GM23338 (cell line): ENCODE results near the gene KLF9. TPM values are rescaled to one million over a fixed set of nuclear protein-coding genes. Genes with fewer than 3 reads are reported as not detected.

ENCODE experiments used
- ATAC-seq: fragments of 200-7000 bp; cut with Tn5 transposase; 3 replicates; pipeline ENCODE4 v1.9.1; 2020
- DNase-seq: peaks from one replicate; pipeline ENCODE4 v3.0.0-alpha.2; 2015; ENCODE audit warnings: low spot score
- H2AFZ ChIP-seq: fragments of 200-600 bp; sonication (generic); 2 replicates; pipeline ENCODE4 v1.8.0; 2016; ENCODE audit warnings: antibody characterized with exemption, mild to moderate bottlenecking, moderate library complexity
- H3F3A ChIP-seq: fragments of 200-600 bp; sonication (generic); replicated peaks from 2 replicates; pipeline ENCODE4 v1.8.0; 2017; ENCODE audit warnings: antibody characterized with exemption, mixed run types, low read depth
- H3K27ac ChIP-seq: fragments of 200-600 bp; sonication (generic); 2 replicates; pipeline ENCODE4 v1.6.1; 2016; ENCODE audit warnings: low read depth
- H3K27me3 ChIP-seq: fragments of 200-600 bp; sonication (generic); 2 replicates; pipeline ENCODE4 v1.8.0; 2016; ENCODE audit warnings: mild to moderate bottlenecking, mixed run types, moderate library complexity; ENCODE audit not compliant: insufficient read depth
- H3K36me3 ChIP-seq: fragments of 200-600 bp; sonication (generic); 2 replicates; pipeline ENCODE4 v1.8.0; 2016; ENCODE audit warnings: mild to moderate bottlenecking; ENCODE audit not compliant: insufficient read depth
- H3K4me1 ChIP-seq: fragments of 200-600 bp; sonication (generic); 2 replicates; pipeline ENCODE4 v1.8.0; 2016; ENCODE audit warnings: mild to moderate bottlenecking, moderate library complexity; ENCODE audit not compliant: insufficient read depth
- H3K4me2 ChIP-seq: fragments of 200-600 bp; sonication (generic); 2 replicates; pipeline ENCODE4 v1.7.1; 2017; ENCODE audit warnings: mixed run types
- H3K4me3 ChIP-seq: fragments of 200-600 bp; sonication (generic); 2 replicates; pipeline ENCODE4 v1.6.1; 2016; ENCODE audit warnings: mixed run types
- H3K79me2 ChIP-seq: fragments of 200-600 bp; sonication (generic); replicated peaks from 2 replicates; pipeline ENCODE4 v1.8.0; 2017; ENCODE audit warnings: mild to moderate bottlenecking; ENCODE audit not compliant: insufficient read depth
- H3K9me2 ChIP-seq: fragments of 200-600 bp; sonication (generic); 2 replicates; pipeline ENCODE4 v1.8.0; 2017; ENCODE audit not compliant: insufficient read depth
- H4K20me1 ChIP-seq: fragments of 200-600 bp; sonication (generic); replicated peaks from 2 replicates; pipeline ENCODE4 v1.8.0; 2017; ENCODE audit warnings: mild to moderate bottlenecking; ENCODE audit not compliant: insufficient read depth
- H3K27ac Mint-ChIP-seq: 2 replicates; pipeline ENCODE4 v1.8.0; 2020; ENCODE audit warnings: inconsistent platforms, mild to moderate bottlenecking, moderate library complexity, mixed read lengths
- H3K27me3 Mint-ChIP-seq: 3 replicates; pipeline ENCODE4 v1.8.0; 2022; ENCODE audit warnings: low read depth, mild to moderate bottlenecking, moderate library complexity, mixed read lengths, inconsistent platforms; ENCODE audit not compliant: insufficient read depth, poor library complexity
- H3K36me3 Mint-ChIP-seq: 3 replicates; pipeline ENCODE4 v1.8.0; 2021; ENCODE audit warnings: low read depth, mild to moderate bottlenecking, inconsistent platforms, moderate library complexity, mixed read lengths
- H3K4me1 Mint-ChIP-seq: 3 replicates; pipeline ENCODE4 v1.8.0; 2020; ENCODE audit warnings: mild to moderate bottlenecking, inconsistent platforms, mixed read lengths
- H3K4me3 Mint-ChIP-seq: 3 replicates; pipeline ENCODE4 v1.8.0; 2021; ENCODE audit warnings: moderate library complexity, mild to moderate bottlenecking, inconsistent platforms, mixed read lengths
- H3K9me3 Mint-ChIP-seq: 3 replicates; pipeline ENCODE4 v1.8.0; 2020; ENCODE audit warnings: moderate library complexity, mild to moderate bottlenecking, inconsistent platforms, mixed read lengths
- EZH2 ChIP-seq: fragments of 200-600 bp; sonication (generic); IDR thresholded peaks from one replicate; pipeline ENCODE4 v1.8.0; 2017; ENCODE audit warnings: antibody characterized with exemption, mild to moderate bottlenecking, low read depth; ENCODE audit not compliant: unreplicated experiment
- JUNB ChIP-seq: IDR thresholded peaks from one replicate; pipeline ENCODE4 v1.6.1; 2016; ENCODE audit warnings: antibody characterized with exemption; ENCODE audit not compliant: unreplicated experiment
- POLR2AphosphoS5 ChIP-seq: IDR thresholded peaks from 2 replicates; pipeline ENCODE4 v1.6.1; 2016; ENCODE audit warnings: antibody characterized with exemption, low read depth
- ZNF331 ChIP-seq: fragments of 250-450 bp; sonication (Bioruptor Pico); IDR thresholded peaks from 2 replicates; pipeline ENCODE4 v1.5.0; 2020; ENCODE audit warnings: low read depth, mild to moderate bottlenecking, moderate library complexity
- ZNF462 ChIP-seq: fragments of 250-450 bp; sonication (Bioruptor Pico); IDR thresholded peaks from 2 replicates; pipeline ENCODE4 v1.5.0; 2020; ENCODE audit warnings: mild to moderate bottlenecking, moderate library complexity
- polyA plus RNA-seq: library from polyadenylated mRNA; unstranded; fragments of >200 nt; fragmentation: Nextera tagmentation; extraction: Ambion mirVana; gene quantifications from 2 replicates; pipeline ENCODE4 v1.2.1, GENCODE V29; 2016
- total RNA-seq: library from RNA; depleted of rRNA; stranded (reverse); fragments of >200 nt; shearing (Covaris generic); gene quantifications from 2 replicates; pipeline ENCODE4 v1.2.3, GENCODE V29; 2014
- TF ChIP-seq, protein P1 (sequence below): IDR thresholded peaks from one replicate; pipeline ENCODE4 v1.6.1; 2018; ENCODE audit warnings: antibody characterized with exemption; ENCODE audit not compliant: unreplicated experiment

Gene KLF9
- total and polyA plus RNA-seq, 2 experiments from 2014 or later: 0.58 to 1.5 TPM

DNA sequence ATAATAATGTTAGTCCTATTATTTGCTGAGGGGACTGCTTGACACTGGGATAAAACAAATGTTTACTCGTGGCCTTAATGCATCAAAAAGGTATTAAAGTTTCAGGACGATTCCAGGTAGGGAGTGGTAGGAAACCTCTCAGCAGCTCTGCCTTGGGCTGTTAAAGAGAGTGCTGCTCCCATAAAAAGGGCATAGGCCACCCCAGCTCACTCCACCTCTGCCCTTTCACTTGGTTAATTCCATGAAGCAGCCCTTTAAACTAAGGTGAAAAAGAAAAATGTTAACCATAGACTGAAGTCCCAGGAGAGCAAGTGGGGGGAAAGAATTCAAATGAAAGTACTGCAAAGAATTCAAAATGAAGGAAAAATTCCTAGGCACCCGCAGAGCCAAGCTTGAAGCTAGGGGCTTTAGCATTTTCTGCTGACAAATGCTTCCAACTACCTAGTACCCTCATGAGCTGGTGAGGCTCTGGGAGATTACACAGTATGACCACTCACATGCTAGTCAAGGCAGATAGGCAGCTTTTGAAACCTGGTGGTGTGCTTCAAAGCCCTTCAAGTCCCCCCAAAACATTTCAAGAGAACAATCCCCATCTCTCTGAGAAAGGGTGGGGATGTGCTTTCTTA is 8.5 kb downstream of the KLF9 start:
- H3K4me3 ChIP-seq: no peak overlapping the region
- TF ChIP-seq ZNF331: no peak
- H3F3A ChIP-seq: no peaks in the 10 kb centered on the region
- no peaks in the 10 kb centered on the region; the same call in 1 of the 2 replicates for H3K79me2 ChIP-seq
- Mint-ChIP-seq H3K27me3 (peaks cover 7% of the 10 kb centered on the region), H3K36me3 (no peaks in the 10 kb centered on the region), H3K4me1 (peaks cover 17% of the 10 kb centered on the region), H3K27ac (peak overlapping the region; percentile 65; the same call in 1 of the 2 replicates), H3K4me3 (no peak overlapping the region), H3K9me3 (no peaks in the 10 kb centered on the region)
- H3K27me3 ChIP-seq: peaks cover 17% of the 10 kb centered on the region
- no peaks in the 10 kb centered on the region for H3K36me3 ChIP-seq
- no peak overlapping the region; the same call in 1 of the 2 replicates for H3K27ac ChIP-seq
- H4K20me1 ChIP-seq: no peaks in the 10 kb centered on the region
- DNase-seq (peak; percentile 38), ATAC-seq (peak; percentile 56)
- peak overlapping the region; percentile 43; the same call in 1 of the 2 replicates for H2AFZ ChIP-seq
- H3K4me1 ChIP-seq: peaks cover 13% of the 10 kb centered on the region
- no peaks in the 10 kb centered on the region; the same call in 1 of the 2 replicates for H3K9me2 ChIP-seq
- peak overlapping the region; percentile 61 for H3K4me2 ChIP-seq

DNA sequence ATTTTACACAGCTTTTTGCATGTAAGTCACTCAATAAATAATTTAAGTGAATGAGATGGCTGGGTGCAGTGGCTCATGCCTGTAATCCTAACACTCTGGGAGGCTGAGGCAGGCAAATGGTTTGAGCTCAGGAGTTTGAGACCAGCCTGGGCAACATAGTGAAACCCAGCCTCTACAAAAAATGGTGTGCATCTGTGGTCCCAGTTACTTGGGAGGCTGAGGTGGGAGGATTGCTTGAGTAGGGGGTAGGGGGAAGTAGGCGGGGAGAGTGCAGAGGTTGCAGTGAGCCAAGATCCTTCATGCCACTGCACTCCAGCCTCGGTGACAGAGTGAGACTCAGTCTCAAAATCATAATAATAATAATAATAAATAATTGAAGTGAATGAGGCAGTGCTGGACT is 10.2 kb downstream of the KLF9 start:
- Histone ChIP-seq H3K9me2 (no peaks in the 10 kb centered on the region; the same call in 1 of the 2 replicates), H3F3A (no peaks in the 10 kb centered on the region), H3K4me2 (no peak overlapping the region), H3K4me3 (no peak overlapping the region), H3K79me2 (no peaks in the 10 kb centered on the region; the same call in 1 of the 2 replicates), H3K27me3 (peaks cover 8% of the 10 kb centered on the region; the same call in 1 of the 2 replicates), H3K4me1 (peaks cover 13% of the 10 kb centered on the region), H2AFZ (no peak overlapping the region), H3K27ac (no peak overlapping the region), H3K36me3 (no peaks in the 10 kb centered on the region), H4K20me1 (no peaks in the 10 kb centered on the region)
- H3K4me3 Mint-ChIP-seq: no peak overlapping the region
- peaks cover 7% of the 10 kb centered on the region for H3K27me3 Mint-ChIP-seq
- ATAC-seq (no peak), DNase-seq (no peak)
- H3K9me3 Mint-ChIP-seq: no peaks in the 10 kb centered on the region
- TF ChIP-seq EZH2 (no peak), JUNB (no peak), ZNF331 (no peak), ZNF462 (CRISPR knock-in tag) (no peak), POLR2AphosphoS5 (no peak)
- TF ChIP-seq, protein P1, sequence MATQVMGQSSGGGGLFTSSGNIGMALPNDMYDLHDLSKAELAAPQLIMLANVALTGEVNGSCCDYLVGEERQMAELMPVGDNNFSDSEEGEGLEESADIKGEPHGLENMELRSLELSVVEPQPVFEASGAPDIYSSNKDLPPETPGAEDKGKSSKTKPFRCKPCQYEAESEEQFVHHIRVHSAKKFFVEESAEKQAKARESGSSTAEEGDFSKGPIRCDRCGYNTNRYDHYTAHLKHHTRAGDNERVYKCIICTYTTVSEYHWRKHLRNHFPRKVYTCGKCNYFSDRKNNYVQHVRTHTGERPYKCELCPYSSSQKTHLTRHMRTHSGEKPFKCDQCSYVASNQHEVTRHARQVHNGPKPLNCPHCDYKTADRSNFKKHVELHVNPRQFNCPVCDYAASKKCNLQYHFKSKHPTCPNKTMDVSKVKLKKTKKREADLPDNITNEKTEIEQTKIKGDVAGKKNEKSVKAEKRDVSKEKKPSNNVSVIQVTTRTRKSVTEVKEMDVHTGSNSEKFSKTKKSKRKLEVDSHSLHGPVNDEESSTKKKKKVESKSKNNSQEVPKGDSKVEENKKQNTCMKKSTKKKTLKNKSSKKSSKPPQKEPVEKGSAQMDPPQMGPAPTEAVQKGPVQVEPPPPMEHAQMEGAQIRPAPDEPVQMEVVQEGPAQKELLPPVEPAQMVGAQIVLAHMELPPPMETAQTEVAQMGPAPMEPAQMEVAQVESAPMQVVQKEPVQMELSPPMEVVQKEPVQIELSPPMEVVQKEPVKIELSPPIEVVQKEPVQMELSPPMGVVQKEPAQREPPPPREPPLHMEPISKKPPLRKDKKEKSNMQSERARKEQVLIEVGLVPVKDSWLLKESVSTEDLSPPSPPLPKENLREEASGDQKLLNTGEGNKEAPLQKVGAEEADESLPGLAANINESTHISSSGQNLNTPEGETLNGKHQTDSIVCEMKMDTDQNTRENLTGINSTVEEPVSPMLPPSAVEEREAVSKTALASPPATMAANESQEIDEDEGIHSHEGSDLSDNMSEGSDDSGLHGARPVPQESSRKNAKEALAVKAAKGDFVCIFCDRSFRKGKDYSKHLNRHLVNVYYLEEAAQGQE: no peak
- no peak overlapping the region for H3K27ac Mint-ChIP-seq
- peaks cover 17% of the 10 kb centered on the region for H3K4me1 Mint-ChIP-seq
- H3K36me3 Mint-ChIP-seq: no peaks in the 10 kb centered on the region
